ENCODE data around the gene UGT1A10. TPM values are rescaled to one million over a fixed set of nuclear protein-coding genes. Genes with fewer than 3 reads are reported as not detected.

UGT1A10 gene
- total RNA-seq, 1 donor: not detected

GRCh38 chr2:233816334-233816733 lies 180.1 kb downstream of the UGT1A10 start:
- Histone ChIP-seq H3K4me1 (ENCODE audit: insufficient read depth, low read length) (no peaks in the 10 kb centered on the region), H3K4me3 (ENCODE audit: insufficient read depth, low read length) (no peak overlapping the region), H3K9me3 (ENCODE audit: low read depth, low read length) (no peaks in the 10 kb centered on the region), H4K20me1 (ENCODE audit: insufficient read depth, low read length) (no peaks in the 10 kb centered on the region), H3K36me3 (ENCODE audit: insufficient read depth, low read length) (no peaks in the 10 kb centered on the region), H2AFZ (ENCODE audit: low read length) (no peak overlapping the region), H3K27me3 (ENCODE audit: insufficient read depth, low read length) (peaks cover 10% of the 10 kb centered on the region), H3K4me2 (ENCODE audit: insufficient read depth, low read length) (no peak overlapping the region), H3K27ac (ENCODE audit: low read depth, low read length) (no peak overlapping the region), H3K79me2 (ENCODE audit: insufficient read depth, low read length) (no peaks in the 10 kb centered on the region)
- peak; percentile 26 for DNase-seq (ENCODE audit: insufficient read length, low spot score, missing footprints)
- no peak for TF ChIP-seq CTCF (IDR thresholded peaks at IDR 0.05; ENCODE audit: extremely low read depth, low read depth, low read length)

- H3K79me2 ChIP-seq (ENCODE audit: insufficient read depth, low read length): no peaks in the 10 kb centered on the region
- H3K27ac ChIP-seq (ENCODE audit: low read depth, low read length): no peak overlapping the region
- no peak overlapping the region for H3K4me2 ChIP-seq (ENCODE audit: insufficient read depth, low read length)
- peak; percentile 74 for DNase-seq (ENCODE audit: insufficient read length, low spot score, missing footprints)
- no peak overlapping the region for H2AFZ ChIP-seq (ENCODE audit: low read length)
- no peak overlapping the region for H3K4me3 ChIP-seq (ENCODE audit: insufficient read depth, low read length)
- no peaks in the 10 kb centered on the region for H3K36me3 ChIP-seq (ENCODE audit: insufficient read depth, low read length)
- no peaks in the 10 kb centered on the region for H3K4me1 ChIP-seq (ENCODE audit: insufficient read depth, low read length)
- H3K9me3 ChIP-seq (ENCODE audit: low read depth, low read length): no peaks in the 10 kb centered on the region
- H4K20me1 ChIP-seq (ENCODE audit: insufficient read depth, low read length): no peaks in the 10 kb centered on the region
- no peak for TF ChIP-seq CTCF (IDR thresholded peaks at IDR 0.05; ENCODE audit: extremely low read depth, low read depth, low read length)
- H3K27me3 ChIP-seq (ENCODE audit: insufficient read depth, low read length): peaks cover 10% of the 10 kb centered on the region
Measured at GRCh38 chr2:233816771-233817170, 180.5 kb downstream of the UGT1A10 start.

GRCh38 chr2:233817361-233817911 lies 181.2 kb downstream of the UGT1A10 start:
- no peaks in the 10 kb centered on the region for H3K79me2 ChIP-seq (ENCODE audit: insufficient read depth, low read length)
- H2AFZ ChIP-seq (ENCODE audit: low read length): no peak overlapping the region
- H3K4me2 ChIP-seq (ENCODE audit: insufficient read depth, low read length): no peak overlapping the region
- H3K27ac ChIP-seq (ENCODE audit: low read depth, low read length): no peak overlapping the region
- H3K27me3 ChIP-seq (ENCODE audit: insufficient read depth, low read length): peaks cover 10% of the 10 kb centered on the region
- peak; percentile 76 for DNase-seq (ENCODE audit: insufficient read length, low spot score, missing footprints)
- no peaks in the 10 kb centered on the region for H3K9me3 ChIP-seq (ENCODE audit: low read depth, low read length)
- no peaks in the 10 kb centered on the region for H4K20me1 ChIP-seq (ENCODE audit: insufficient read depth, low read length)
- H3K4me3 ChIP-seq (ENCODE audit: insufficient read depth, low read length): no peak overlapping the region
- no peaks in the 10 kb centered on the region for H3K4me1 ChIP-seq (ENCODE audit: insufficient read depth, low read length)
- TF ChIP-seq CTCF (IDR thresholded peaks at IDR 0.05; ENCODE audit: extremely low read depth, low read depth, low read length): no peak
- H3K36me3 ChIP-seq (ENCODE audit: insufficient read depth, low read length): no peaks in the 10 kb centered on the region

GRCh38 chr2:233817995-233818638 lies 181.9 kb downstream of the UGT1A10 start:
- Histone ChIP-seq H3K9me3 (ENCODE audit: low read depth, low read length) (no peaks in the 10 kb centered on the region), H3K79me2 (ENCODE audit: insufficient read depth, low read length) (no peaks in the 10 kb centered on the region), H3K27ac (ENCODE audit: low read depth, low read length) (no peak overlapping the region), H3K27me3 (ENCODE audit: insufficient read depth, low read length) (peaks cover 10% of the 10 kb centered on the region), H3K4me1 (ENCODE audit: insufficient read depth, low read length) (no peaks in the 10 kb centered on the region), H2AFZ (ENCODE audit: low read length) (no peak overlapping the region), H4K20me1 (ENCODE audit: insufficient read depth, low read length) (no peaks in the 10 kb centered on the region), H3K4me2 (ENCODE audit: insufficient read depth, low read length) (no peak overlapping the region), H3K4me3 (ENCODE audit: insufficient read depth, low read length) (no peak overlapping the region), H3K36me3 (ENCODE audit: insufficient read depth, low read length) (no peaks in the 10 kb centered on the region)
- no peak for TF ChIP-seq CTCF (IDR thresholded peaks at IDR 0.05; ENCODE audit: extremely low read depth, low read depth, low read length)
- peak; percentile 53 for DNase-seq (ENCODE audit: insufficient read length, low spot score, missing footprints)

All from osteoblast (primary cell).